EH (cell line): Measurements from ENCODE around the gene EHBP1L1.

Source experiments
- DNase-seq: peaks from one replicate; pipeline ENCODE4 v3.0.0-alpha.2; 2015; ENCODE audit warnings: low read depth

EHBP1L1 gene

DNA sequence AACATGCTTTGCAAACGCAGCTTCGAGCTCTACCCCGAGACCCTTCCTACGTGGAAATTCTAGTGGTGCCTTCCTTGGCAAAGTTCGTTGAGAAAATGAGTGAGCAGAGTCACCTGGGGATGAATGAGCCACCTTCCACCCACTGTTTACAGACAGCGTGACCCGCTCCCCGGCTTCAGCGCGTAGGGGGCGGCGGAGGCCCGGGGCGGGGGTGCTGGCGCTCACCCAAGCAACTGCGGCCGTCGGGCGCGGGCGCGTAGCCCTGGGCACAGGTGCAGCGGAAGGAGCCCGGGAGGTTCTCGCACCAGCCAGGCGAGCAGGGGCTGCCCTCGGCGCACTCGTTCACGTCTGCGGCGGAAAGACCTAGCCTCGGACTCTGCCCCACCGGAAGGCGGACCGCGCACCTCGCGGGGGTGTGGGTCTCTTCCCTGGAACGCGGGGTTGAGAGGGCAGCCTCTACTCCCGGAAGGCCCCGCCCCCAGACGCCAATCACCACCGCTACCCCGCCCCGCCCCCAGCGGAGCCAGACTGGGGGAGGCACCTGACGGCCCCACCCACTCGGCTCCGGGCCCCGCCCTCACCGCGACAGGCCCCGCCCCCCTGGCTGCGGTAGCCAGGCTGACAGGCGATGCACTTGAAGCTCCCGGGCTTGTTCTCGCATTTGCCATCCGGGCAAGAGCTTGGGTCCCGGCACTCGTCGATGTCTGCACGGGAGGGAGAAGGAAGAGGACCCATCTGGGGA, 29.5 kb upstream of the EHBP1L1 start:
- DNase-seq: no peak

DNA sequence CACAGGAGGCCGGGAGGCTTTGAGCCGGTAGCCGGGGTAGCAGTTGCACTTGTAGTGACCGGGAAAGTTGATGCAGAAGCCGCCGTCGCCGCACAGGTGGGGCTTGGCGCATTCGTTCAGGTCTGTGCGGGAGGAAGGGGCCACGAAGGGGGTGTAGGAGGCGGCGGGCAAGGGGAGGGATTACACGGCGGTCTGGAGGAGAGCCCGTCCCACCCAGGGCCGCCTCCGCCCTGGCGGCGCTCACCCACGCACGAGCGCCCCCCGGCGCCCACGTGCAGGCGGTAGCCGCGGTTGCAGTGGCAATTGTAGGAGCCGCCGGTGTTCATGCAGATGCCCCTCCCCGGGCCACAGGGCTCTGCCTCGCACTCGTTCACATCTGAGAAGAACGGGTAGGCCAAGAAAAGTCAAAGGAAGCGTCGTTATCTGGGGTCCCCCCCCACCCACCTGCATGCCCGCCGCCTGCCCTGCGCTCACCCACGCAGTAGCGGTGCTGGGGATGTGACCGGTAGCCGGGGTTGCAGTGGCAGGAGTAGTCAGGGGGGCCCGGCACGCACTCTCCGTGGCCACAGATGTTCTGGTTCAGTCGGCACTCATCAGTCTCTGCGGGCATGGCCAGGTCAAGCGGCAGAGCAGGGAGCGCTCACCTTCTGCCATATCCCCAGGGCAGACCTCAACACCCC, 28.3 kb upstream of the EHBP1L1 start:
- no peak for DNase-seq

DNA sequence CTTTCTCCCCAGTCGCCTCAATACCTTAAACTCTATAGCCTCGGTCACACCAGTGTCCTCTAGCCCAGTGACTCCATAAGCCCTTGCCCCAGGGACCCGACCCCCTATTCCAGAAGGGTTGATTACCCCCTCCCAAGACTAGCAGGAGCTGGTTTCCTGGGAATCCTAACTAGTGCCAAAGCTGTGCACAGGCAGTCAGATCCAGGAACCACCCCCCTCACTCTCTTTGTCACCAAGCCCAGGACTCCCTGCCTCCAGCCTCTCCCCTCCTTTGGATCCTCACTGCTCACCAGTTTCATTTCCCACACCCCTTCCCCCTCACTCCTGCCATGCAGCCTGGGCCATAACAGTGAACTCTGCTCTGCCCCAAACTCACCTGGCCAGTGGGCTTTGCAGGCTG, 27.5 kb upstream of the EHBP1L1 start:
- no peak for DNase-seq

DNA sequence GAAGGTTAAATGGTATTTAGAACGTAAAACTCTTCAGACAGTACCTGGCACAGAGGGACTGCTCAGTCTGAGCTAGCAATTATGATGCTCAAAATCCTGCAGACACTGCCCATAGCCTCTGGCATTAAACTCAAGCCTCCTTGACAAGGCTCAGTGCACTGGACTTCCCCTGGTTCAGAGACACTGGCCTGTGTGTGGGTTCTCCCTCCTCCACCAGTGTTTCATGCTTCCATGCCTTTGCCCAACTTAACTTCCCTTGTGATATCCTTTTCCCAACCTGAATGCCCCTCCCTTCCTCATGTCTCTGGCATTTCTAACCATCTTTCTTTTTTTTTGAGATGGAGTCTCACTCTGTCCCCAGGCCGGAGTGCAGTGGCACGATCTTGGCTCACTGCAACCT, 26.8 kb upstream of the EHBP1L1 start:
- no peak for DNase-seq

DNA sequence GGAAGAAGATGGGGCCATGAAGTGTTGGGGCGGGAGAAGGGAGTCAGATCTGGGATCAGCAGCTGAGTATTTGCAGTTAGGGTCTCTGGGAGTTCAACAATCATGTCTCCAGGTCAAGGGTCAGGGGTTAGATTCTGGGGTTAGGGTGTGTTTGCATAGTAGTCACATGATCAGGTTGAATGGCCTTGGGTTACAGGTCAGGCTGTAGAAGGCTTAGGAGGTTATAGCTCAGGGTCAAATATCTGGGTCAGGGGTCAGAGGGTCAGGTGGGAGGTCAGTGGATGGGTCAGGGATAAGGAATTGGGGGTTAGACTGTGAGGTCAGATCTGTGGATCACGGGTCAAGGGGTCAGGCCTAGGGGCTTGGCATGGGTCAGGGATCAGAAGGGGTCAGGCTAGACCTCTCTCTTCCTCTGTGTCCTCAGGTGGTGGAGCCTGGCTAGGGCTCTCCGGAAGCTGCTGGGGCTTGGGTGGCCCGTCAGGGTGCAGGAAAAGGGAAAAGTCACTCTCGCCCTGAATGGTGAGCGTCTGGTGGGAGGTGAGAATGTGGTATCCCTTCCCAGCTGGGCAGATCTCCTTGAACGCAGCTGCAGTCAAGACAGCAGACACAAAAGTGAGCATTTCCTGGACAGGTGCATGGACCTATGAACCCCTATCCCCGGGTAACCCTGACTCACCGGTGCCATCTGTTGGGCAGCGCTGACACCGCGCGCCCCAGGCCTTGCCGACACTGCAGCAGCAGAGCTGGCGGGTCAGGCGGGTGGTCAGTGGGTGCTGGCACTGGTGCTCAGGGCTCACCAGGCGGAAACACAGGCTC, 24.1 kb upstream of the EHBP1L1 start:
- DNase-seq: peak; percentile 43

DNA sequence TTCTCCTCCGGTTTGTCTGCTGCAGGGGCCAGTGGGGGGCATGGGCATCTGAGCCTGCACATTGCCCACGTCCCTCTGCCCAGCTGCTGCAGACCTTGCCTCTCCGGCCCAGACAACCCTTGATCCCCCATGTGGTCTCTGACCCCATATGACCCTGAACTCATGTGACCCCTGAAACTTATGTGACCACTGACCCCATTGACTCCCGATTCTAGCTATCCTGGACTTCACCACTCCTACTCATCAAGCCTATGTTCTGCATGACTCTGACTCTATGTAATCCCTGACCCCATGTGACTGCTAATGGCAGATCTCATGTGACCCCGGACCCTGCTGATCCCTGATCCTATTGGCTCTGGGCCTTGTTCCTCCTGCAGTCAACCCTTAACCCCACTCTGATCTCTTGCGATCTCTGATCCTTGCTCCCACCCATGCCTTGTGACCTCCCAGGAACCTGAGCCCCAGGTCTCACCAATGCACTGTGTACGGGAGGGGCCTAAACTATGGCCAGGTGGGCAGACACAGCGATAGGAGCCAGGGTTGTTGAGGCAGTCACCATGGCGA, 23.4 kb upstream of the EHBP1L1 start:
- DNase-seq: no peak

DNA sequence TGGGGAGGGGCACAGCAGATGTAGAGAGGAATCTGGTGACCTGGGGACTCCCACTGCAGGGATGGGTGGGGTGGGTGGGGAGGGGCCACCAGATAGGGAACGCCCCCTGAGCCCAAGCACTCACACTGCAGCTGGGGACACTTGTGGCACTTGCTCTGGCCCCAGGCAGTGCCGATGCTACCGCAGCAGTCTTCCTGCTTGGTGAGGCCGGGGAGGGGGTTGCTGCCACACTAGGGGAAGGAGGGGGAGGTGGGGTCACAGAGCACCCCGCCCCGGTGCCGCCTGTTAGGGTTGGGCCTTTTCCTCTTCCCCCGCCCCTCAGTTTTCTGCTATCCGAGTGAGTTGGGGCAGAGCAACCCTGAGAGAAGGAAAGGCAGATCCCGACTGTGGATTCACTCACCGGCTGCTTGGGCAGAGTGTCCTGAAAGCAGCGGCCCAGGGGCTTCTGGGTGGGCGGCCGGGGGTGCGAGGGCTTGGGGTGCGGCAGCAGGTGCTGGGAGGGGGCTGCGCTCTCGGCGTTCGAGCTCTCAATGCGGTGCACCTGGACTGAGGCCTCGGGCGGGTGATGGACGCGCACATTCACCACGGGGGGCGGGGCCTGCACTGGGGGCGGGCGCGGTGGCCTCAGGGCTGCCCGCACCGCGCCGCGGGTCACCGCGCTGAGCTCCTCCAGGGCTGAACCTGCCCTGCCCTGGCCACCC, 22.4 kb upstream of the EHBP1L1 start:
- DNase-seq: no peak

DNA sequence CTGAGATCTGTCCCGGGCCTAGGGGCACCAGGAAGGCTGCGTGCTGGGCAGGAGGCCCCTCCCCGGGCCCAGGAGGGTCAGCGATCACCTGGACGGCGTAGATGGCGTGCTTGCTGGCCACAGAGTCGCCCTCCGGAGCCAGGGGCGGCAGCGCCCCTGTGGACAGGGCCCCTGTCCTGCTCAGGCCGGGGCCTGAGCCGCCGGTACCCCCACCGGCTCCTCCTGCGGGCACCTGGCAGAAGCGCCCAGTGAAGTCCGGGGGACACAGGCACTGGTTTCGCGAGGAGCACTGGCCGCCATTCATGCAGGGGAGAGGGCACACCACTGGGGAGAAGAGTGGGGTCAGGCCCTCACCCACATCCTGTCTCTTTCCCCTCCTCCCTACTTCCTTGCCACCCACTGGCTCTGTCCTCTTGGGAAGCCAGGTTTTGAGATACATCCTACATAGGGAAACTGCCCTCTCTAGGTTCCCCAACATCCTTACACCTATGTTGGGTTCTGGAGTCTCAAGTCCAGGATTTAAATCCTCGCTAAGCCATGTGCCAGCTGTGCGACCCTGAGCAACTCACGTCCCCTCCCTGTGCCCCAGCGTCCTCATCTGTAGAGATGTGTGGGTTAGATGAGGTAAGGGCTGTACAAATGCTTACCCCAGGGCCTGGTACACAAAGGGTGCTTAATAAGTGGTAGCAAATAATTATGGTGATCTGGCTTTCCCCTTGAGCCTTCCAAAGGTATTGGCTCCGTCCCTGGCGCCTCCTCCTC, 21.6 kb upstream of the EHBP1L1 start:
- DNase-seq: no peak

DNA sequence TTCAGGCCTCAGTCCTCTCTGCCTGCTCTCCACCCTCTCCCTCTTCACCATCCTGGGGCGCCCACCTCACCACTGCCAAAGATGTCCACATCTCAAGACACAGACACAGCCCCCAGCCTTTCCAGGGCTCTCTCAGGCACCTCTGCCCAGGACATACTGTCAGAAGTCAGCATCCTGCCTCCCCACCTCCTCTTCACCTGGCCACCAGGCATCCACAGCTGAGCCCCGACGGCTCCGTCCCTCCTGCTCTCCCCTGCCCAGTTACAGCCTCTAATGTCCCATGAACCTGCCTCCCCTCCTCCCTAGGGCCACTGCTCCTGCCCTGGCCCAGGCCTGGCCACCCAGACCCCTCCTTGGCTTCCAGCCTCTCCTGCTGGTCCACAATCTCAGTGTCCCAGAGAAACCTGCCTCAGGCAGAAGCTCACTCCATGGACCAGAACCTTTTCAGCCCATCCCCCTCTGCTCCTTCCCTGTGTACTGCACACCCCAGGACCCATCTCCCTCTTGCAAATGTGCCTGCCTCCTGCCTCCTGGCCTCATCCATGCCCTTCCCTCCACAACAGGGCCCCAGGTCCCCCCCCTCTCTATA, 20.9 kb upstream of the EHBP1L1 start:
- no peak for DNase-seq

DNA sequence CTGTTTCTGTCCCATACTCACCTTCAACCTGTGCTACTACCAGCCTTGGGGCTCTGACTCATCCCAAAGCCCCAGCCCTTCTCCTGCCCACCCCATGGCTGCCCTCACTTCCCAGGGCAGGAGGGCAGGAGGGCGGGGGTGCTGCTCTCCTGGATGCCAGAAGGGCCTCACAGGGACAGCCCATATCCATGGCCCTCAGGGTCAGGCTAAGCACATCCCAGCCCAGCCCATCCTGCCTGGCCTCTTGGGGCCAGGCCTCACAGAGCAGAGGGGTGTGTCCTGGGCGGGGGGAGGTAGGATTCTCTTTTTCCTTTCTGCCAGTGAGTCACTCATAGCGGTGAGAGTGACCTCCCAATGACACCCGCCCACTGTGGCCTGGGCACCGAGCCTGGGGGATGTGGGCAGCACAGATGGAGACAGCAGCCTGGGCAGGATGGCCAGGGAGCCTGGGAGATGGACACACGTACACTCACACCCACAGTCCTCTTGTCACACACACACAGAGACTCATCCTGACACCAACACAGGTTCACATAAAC, 20.1 kb upstream of the EHBP1L1 start:
- DNase-seq: peak; percentile 95

DNA sequence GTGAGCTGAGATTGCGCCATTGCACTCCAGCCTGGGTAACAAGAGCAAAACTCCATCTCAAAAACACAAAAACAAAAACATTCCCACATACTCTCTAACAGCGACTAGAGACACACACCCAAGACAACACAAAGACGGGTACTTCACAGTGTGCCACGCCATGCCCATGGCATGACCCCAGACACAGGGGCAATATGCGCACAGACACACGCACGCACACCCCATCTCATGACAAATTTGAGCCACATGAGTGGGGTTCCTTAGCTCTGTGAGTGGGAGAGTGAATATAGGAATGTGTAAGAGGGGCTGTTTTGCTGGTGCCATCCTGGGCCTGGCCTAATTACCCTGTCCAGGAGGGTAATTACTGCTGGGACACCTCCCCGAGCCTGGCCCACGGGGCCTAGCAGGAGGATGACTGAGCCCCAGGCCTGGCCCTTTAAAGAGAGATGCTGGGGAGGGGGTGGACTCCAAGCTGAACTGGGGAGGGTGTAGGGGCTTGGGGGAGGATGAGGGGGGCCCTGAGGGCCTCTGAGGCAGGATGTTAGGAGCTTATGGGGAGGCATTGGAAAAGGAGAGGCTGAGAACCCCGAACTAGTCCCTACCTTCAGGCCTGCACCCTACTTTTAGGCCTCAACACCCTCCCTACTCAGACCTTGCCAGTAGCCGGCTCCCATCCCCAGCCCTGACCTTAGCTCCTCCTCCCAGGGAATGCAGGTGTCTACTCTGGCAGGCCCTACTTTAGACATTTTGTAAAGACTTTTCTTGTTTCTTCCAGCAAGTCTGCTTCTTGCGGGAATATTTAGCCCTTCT, 19.2 kb upstream of the EHBP1L1 start:
- DNase-seq: no peak

DNA sequence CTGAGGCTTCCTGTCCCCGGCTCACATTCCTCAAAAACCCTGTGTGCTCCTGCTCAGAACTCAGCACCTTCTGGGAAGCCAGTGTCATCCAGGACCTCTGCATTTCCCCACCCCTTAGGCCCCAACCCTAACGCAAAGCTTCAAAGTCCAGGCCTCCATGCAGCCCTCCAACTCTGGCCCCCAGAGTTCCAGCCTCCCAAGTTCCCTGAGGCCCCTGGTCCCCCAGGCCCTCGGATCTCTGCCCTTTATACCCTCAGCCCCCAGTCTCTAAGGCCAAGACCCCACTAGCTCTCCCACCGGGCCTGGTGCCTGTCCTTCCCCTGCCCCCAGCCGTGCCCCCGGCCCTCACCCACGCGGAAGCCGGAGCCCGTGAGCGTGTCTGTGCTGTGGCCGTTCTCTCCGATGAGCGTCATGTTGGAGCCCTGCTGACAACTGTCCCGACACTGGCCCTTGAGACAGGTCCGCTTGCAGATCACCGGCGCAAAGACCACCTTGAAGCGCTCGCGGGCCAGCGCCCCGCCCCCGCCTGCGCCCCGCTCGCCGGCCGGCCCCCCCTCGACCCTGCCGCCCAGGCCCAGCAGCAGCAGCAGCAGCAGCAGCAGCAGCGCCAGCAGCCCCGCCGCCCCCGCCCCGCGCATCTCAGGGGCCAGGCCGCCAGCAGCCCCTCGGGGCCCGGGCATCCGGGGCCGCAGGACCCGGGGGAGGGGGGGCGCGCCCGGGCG, 18.4 kb upstream of the EHBP1L1 start:
- peak; percentile 49 for DNase-seq

DNA sequence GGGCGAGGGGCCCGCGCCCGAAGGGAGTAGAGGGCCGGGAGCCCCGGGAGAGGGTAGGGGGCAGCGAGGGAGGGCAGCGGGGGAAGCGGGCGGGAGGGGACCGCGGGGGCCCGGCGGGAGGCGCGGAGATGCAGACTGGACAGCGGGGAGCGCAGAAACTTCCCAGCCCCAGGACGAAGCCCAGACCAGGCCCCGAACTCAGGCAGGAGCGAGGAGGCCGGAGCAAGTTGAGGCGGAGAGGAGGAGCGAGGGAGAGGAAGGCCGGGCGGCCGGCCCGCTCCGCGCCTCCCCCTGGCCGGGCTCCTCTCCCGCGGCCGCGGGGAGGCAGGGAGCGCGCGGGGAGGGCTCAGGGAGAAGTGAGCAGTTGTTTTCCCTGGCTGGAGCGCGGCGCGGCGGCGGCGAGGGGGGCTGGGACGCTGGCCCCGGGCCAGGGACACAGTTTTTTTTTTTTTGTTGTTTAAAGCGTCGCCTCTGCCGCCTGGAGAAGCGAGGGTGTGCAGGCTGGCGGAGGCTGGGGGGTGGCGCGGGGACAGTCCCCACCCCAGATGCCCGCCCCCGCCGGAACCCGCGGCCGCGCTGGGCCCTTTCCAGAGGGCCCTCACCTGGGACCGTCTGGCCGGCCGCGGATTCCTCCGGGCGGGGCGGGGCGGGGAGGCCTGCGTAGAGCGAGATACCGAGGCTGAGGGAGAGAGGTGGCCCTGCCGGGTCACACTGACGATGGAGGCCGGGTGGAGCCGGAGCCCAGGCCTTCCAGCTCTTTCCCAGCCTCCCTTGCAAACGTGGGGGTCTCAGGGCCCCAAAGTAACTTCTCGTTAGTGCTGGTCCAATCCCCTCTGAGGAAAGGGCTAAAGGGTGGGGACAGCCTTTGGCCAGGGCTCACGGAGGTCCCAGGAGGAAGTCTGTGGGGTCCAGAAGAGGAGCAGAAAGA, 17.6 kb upstream of the EHBP1L1 start, which contains the start of gene LTBP3:
Gene LTBP3 (minus strand): TSS at position 358 of the 928 bp plus-strand sequence. CDS start 400 bp downstream, outside the sequence.
- DNase-seq: peak; percentile 90

DNA sequence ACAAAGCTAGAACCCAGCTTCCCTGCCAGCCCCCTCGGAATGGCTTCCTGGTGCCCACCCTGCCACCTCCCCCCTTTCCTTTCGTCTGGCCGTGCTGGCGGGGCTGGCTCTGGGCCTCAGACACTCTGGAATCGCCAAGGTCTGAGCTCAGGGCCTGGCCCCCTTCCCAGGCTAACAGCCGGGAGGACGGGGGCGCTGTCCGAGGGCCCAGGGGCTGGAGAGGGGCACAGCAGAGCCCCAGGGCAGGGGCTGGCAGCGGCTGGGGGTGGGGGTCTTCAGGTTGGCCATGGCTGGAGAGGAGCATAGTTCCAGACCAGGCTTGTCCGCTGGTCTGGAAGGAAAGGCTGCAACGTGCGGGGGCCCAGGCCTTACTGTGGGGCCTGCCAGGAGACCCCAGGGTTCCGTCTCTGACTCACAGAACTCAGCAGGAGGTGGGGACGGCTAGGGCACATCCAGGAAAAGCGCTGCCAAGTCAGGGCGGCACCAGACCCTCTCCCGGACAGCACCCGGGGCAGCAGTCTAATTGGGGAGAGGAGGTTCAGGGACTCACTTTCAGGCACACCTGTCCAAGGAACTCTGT, 16.8 kb upstream of the EHBP1L1 start:
- DNase-seq: peak; percentile 43

DNA sequence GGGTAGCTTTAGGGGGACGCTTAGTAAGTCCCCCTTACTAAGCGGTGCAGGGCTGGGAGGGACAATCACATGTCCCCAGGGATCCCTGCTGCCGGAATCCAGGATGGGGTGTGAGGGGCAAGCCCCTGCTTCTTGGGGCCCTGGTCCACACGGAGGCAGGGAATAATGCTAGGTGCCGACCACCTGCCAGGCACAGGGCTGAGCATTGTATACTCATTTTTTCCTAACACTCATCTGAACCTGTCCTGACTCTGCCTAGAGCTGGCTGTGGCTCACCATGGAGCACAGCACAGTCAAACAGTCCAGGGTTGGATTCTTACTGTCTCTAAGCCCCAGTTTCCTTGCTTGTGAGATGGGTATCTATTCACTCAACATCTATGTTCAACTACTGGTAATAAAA, 16.3 kb upstream of the EHBP1L1 start:
- DNase-seq: no peak

DNA sequence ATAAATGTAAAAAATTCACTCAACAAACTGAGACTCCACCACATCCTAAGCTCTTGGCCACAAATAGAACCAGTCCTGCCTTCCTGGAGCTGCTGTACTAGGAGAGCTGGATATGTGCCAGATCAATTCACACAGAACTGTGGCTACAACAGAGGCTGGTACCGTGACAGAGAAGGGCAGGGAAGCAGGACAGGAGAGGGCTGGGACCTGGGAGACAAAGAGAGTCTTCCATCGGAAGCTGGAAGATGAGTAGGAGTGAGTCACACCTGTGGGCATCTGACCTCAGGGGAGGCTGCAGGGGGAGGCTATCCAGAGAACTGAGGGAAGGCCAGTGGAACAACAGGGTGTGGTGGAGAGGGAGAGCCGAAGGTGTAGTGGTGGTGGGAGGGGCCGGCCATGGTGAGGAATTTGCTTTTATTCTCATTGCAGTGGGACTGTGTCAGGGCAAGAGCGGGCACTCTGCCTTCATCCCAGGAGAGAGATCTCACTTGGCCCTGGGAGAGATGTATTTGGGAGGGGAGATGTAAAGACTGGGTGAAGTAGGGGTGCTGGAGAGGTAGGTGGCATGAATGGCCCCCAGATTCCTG, 15.8 kb upstream of the EHBP1L1 start:
- DNase-seq: peak; percentile 71
